Fibroblast of the aortic adventitia (primary cell): ENCODE results near the gene SCUBE3. TPM values are rescaled to one million over a fixed set of nuclear protein-coding genes. Genes with fewer than 3 reads are reported as not detected.

Source experiments
- DNase-seq: peaks from one replicate; pipeline ENCODE4 v3.0.0-alpha.2; 2010; ENCODE audit warnings: low read depth
- H3K4me3 ChIP-seq: 2 replicates; pipeline ENCODE4 v1.5.1; 2011; ENCODE audit warnings: low read depth, mild to moderate bottlenecking, control low read depth, low read length, moderate library complexity
- CTCF ChIP-seq: IDR thresholded peaks from 2 replicates; pipeline ENCODE4 v1.5.1; 2011; ENCODE audit warnings: mild to moderate bottlenecking, low read length, control low read depth, inconsistent platforms; ENCODE audit not compliant: insufficient read depth
- total RNA-seq: library from RNA; depleted of rRNA; stranded (reverse); fragments of >200 nt; gene quantifications from 2 replicates; pipeline ENCODE4 v1.2.3, GENCODE V29; 2012; ENCODE audit warnings: low replicate concordance

Gene SCUBE3
- total RNA-seq, 1 donor: 10.0 TPM

GRCh38 chr6:35195120-35195780 lies 18.5 kb upstream of the SCUBE3 start:
- no peak overlapping the region for H3K4me3 ChIP-seq
- no peak for DNase-seq
- TF ChIP-seq CTCF: no peak

GRCh38 chr6:35197196-35197595 lies 16.6 kb upstream of the SCUBE3 start:
- no peak overlapping the region for H3K4me3 ChIP-seq
- no peak for TF ChIP-seq CTCF
- DNase-seq: no peak

GRCh38 chr6:35199866-35200265 lies 13.9 kb upstream of the SCUBE3 start:
- no peak overlapping the region for H3K4me3 ChIP-seq
- DNase-seq: no peak
- TF ChIP-seq CTCF: no peak

GRCh38 chr6:35202066-35202546 lies 11.7 kb upstream of the SCUBE3 start:
- no peak overlapping the region for H3K4me3 ChIP-seq
- DNase-seq: no peak
- no peak for TF ChIP-seq CTCF

- TF ChIP-seq CTCF: no peak
- no peak overlapping the region for H3K4me3 ChIP-seq
- no peak for DNase-seq
Measured at GRCh38 chr6:35203152-35203670, 10.5 kb upstream of the SCUBE3 start.

GRCh38 chr6:35203680-35204079 lies 10.1 kb upstream of the SCUBE3 start:
- no peak for DNase-seq
- TF ChIP-seq CTCF: no peak
- no peak overlapping the region for H3K4me3 ChIP-seq

GRCh38 chr6:35206346-35206745 lies 7.4 kb upstream of the SCUBE3 start:
- no peak overlapping the region for H3K4me3 ChIP-seq
- DNase-seq: peak; percentile 57
- TF ChIP-seq CTCF: no peak
